GM12872 (cell line): ENCODE measurements around the gene DKK2.
A peak's percentile ranks its signal among the peaks of the same experiment; 100 is the strongest.

ENCODE experiments used
- CTCF ChIP-seq: IDR thresholded peaks from 3 replicates; pipeline ENCODE4 v1.5.1; 2011; ENCODE audit warnings: low read depth, mild to moderate bottlenecking, low read length, moderate library complexity; ENCODE audit not compliant: insufficient read depth

The DKK2 gene

DNA sequence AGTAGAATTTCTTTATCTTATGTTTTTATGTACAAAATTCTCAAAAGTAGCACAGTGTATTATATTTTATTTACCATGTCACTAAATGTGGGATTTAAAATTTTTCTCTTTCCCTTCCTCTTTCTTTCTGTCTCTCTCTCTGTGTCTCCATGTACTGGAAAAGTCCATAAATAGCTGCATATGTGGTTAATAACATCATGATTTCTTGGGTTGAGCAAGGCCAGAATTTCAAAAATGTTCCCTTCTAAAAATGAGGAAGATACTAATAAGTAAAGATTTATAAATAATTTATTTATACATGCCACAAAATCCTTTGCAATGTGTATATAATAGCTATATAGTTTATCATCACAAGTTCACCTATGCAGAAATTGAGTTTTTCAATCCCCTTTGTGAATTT is 29.1 kb upstream of the DKK2 start:
- TF ChIP-seq CTCF: no peak

DNA sequence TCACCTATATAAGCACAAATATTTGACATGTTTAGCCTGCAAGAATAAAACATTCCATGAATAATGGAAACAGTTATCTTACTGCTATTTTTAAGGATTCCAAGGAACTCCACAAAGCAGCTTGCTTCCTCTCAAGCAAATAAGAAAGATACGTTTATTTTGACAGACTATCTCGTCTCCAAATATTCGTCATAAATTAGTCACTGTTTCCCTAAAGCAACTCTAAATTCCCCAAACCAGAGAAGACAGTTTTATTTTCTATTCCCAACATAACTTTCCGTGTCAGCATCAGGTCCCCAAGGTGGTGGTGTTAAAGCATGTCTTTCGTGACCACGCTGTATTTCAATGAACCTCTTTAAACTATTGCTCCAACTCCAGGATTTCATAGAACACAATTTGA is 24.3 kb upstream of the DKK2 start:
- TF ChIP-seq CTCF: no peak

DNA sequence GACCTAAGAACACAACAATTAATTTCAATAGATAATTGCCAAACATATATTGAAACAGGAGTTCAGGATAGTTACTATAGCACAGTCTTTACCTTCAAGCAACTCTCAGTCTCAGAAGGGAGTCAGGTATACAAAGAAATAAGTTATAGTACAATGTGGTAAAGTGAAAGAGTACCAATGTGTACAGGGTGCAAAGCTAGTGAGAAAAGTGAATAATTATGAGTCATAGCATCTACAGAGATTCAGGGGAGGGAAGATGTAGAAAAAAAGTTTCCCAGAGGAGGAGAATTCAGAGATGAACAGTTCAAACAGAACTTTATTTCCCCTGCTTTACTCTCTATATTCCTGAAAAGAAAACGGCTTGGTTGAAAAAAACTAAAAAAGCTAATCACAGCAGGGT is 22.7 kb upstream of the DKK2 start:
- no peak for TF ChIP-seq CTCF

- peak; percentile 52; the same call in 1 of the 3 replicates for TF ChIP-seq CTCF
Observed at GRCh38 chr4:107050525-107051135, 14.5 kb upstream of the DKK2 start.

- no peak for TF ChIP-seq CTCF
Observed at GRCh38 chr4:107046261-107046660, 10.1 kb upstream of the DKK2 start.

GRCh38 chr4:107044170-107044569 is 8.1 kb upstream of the DKK2 start:
- 0 out of 3 replicates have a peak, but pooled peaks have one; percentile 11 for TF ChIP-seq CTCF

- TF ChIP-seq CTCF: peak; percentile 26; the same call in 1 of the 3 replicates
Observed at GRCh38 chr4:107037199-107037584, 1.1 kb upstream of the DKK2 start.

GRCh38 chr4:107036584-107037198 is 578 bp upstream of the DKK2 start:
- no peak for TF ChIP-seq CTCF
